ENCODE data around the gene HIPK4.

- no peak for TF ChIP-seq CTCF (IDR thresholded peaks at IDR 0.05)
- TF ChIP-seq POLR2A (IDR thresholded peaks at IDR 0.05): no peak
Measured at GRCh38 chr19:40381321-40381720, 8.7 kb downstream of the HIPK4 start.
